ENCODE measurements around the gene PURB.
A peak's percentile ranks its signal among the peaks of the same experiment; 100 is the strongest.
"Not testable (repeated sequence)": the region's sequence is repeated elsewhere in the genome, so short reads cannot be mapped to it uniquely, and the experiment has no call there.

The PURB gene

DNA sequence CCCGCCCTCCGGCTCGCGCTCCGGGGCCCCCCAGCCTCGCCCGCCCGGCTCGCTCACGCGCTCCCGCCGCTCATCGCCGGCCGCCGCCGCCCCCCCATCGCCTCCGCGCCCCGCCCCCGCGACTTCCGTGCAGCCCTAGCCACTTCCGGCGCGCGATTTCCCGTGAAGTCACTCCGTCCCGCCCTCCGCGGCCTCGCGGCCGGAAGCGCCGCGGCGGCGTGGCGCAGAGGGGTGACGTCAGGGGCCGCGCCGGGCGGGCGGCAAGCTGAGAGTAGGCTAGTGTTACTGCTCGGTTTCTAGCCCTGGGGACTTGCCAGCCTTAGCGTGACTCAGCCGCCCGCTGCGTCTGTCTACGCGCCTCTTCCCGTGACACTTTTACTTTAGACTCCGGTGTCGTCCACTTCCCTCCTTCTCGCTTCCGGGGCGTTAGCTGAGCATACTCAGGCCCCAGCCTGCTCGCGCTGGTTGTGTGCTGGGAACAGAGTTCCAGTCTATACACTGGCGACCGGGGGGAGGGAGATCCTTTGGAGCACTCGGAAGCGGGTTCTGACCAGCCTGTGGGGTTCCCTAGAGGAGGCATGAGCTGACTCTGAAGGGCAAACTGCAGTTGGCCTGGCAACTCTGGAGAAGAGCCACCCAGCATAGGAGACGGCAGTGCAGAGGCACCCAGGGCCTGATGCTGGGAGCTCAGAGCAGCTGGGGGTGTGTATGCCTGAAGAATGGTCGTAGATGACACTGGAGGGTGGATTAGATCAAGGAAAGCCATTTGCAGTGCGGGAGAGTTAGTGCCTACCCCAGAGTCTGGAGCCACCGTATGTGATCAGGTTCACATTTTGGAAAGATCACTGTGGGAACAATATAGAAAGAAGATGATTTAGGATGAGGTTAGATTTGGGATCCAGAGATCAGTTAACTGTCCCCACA lies at the start of gene PURB:
Gene PURB (minus strand): TSS at position 137 of the 924 bp plus-strand sequence. CDS start 182 bp downstream, outside the sequence.
- POLR2A ChIA-PET (ENCODE audit: low non-redundant PET), result interaction anchor here (0.5 to 2.1 kb wide), 6 partner anchors 10 to 138 kb away, joined by 3 to 12 read pairs (median 4); no protein-coding TSS in a partner anchor
- CTCF ChIA-PET, result interaction anchor here (1.6 kb wide), 1 partner anchor 28 kb away, joined by 6 read pairs; no protein-coding TSS in a partner anchor
- TF ChIP-seq, protein P1, sequence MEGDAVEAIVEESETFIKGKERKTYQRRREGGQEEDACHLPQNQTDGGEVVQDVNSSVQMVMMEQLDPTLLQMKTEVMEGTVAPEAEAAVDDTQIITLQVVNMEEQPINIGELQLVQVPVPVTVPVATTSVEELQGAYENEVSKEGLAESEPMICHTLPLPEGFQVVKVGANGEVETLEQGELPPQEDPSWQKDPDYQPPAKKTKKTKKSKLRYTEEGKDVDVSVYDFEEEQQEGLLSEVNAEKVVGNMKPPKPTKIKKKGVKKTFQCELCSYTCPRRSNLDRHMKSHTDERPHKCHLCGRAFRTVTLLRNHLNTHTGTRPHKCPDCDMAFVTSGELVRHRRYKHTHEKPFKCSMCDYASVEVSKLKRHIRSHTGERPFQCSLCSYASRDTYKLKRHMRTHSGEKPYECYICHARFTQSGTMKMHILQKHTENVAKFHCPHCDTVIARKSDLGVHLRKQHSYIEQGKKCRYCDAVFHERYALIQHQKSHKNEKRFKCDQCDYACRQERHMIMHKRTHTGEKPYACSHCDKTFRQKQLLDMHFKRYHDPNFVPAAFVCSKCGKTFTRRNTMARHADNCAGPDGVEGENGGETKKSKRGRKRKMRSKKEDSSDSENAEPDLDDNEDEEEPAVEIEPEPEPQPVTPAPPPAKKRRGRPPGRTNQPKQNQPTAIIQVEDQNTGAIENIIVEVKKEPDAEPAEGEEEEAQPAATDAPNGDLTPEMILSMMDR (conservative IDR thresholded peaks at IDR 0.05; ENCODE audit: low read depth), result no peak
- DNase-seq (ENCODE audit: low spot score), result peak; percentile 93
- peak within 1 kb of the TSS; percentile 99 for H3K27ac ChIP-seq

DNA sequence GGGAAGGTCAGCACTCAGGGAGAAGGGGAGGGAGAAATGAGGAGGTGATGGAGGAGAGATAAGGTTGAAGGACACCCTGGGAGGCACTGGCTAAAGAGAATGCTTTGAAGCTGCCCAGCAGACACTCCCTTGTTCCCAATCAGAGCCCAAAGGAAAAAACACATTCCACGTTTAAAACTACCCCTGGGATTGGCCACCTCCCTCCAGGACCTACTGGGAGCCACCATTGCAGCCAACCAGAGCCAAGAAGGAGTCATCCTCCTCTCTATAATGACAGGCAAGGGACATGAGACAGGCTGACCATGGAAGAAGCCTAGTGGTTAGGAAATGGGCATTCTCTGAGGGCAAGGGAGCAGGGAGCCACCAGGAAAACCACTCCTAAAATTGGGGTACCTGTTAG lies 49.7 kb upstream of the PURB start:
- no peak overlapping the region for H3K27ac ChIP-seq
- POLR2A ChIA-PET (ENCODE audit: low non-redundant PET), result interaction anchor here (0.7 kb wide), 1 partner anchor 414 kb away, joined by 3 read pairs; no protein-coding TSS in a partner anchor
- CTCF ChIA-PET, result no interaction called here
- TF ChIP-seq, protein P1 (conservative IDR thresholded peaks at IDR 0.05; ENCODE audit: low read depth), result no peak
- DNase-seq (ENCODE audit: low spot score), result no peak

DNA sequence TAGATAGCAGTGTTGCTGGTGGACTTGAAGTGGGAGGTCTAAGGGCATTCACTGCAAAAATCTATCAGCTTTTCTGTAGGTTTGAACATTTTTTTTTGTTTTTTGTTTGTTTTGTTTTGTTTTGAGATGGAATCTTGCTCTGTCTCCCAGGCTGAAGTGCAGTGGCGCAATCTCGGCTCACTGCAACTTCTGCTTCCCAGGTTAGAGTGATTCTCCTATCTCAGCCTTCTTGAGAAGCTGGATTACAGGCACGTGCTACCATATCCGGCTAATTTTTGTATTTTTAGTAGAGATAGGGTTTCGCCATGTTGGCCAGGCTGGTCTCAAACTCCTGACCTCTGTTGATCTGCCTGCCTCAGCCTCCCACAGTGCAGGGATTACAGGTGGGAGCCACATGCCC lies 49.2 kb upstream of the PURB start:
- POLR2A ChIA-PET (ENCODE audit: low non-redundant PET), result interaction anchor here (0.7 kb wide), 1 partner anchor 414 kb away, joined by 3 read pairs; no protein-coding TSS in a partner anchor
- CTCF ChIA-PET; H3K27ac ChIP-seq; DNase-seq (ENCODE audit: low spot score): not testable (repeated sequence)

DNA sequence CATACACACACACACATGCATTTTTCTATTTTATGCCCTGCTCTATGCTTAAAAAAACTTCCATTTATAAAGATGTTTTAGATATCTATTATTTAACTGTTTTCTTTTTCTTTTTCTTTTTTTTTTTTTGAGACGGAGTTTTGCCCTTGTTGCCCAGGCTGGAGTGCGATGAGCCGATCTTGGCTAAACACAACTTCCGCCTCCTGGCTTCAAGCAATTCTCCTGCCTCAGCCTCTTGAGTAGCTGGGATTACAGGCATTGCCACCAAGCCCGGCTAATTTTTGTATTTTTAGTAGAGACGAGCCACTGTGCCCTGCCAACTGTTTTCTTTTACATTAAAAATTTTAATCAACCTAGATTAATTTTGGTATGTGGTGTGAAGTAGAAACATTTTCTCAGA lies 45.6 kb upstream of the PURB start:
- TF ChIP-seq, protein P1 (conservative IDR thresholded peaks at IDR 0.05; ENCODE audit: low read depth), result no peak
- POLR2A ChIA-PET (ENCODE audit: low non-redundant PET), result no interaction called here
- H3K27ac ChIP-seq, result no peak overlapping the region

DNA sequence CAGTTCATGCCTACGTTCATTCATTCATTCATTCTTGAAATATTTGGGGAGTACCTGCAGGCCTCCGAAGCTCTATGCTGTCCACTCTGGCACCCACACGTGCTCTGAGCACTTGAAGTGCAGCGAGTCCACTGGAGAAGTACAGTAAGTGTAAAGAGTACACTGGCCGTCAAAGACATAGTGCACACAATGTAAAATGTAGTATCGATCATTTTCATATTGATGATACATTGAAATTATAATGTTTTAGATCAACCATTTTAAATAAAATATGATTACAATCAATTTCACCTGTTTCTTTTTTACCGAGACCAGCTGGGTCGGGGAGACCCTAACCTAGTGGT lies 37.0 kb upstream of the PURB start:
- ChIA-PET CTCF (no interaction called here), POLR2A (ENCODE audit: low non-redundant PET) (no interaction called here)
- no peak overlapping the region for H3K27ac ChIP-seq
- TF ChIP-seq, protein P1 (conservative IDR thresholded peaks at IDR 0.05; ENCODE audit: low read depth), result peak; percentile 38
- no peak for DNase-seq (ENCODE audit: low spot score)

More for the DNA sequence above, 45.6 kb upstream of the PURB start:
- no peak for DNase-seq (ENCODE audit: low spot score)
- CTCF ChIA-PET, result no interaction called here

DNA sequence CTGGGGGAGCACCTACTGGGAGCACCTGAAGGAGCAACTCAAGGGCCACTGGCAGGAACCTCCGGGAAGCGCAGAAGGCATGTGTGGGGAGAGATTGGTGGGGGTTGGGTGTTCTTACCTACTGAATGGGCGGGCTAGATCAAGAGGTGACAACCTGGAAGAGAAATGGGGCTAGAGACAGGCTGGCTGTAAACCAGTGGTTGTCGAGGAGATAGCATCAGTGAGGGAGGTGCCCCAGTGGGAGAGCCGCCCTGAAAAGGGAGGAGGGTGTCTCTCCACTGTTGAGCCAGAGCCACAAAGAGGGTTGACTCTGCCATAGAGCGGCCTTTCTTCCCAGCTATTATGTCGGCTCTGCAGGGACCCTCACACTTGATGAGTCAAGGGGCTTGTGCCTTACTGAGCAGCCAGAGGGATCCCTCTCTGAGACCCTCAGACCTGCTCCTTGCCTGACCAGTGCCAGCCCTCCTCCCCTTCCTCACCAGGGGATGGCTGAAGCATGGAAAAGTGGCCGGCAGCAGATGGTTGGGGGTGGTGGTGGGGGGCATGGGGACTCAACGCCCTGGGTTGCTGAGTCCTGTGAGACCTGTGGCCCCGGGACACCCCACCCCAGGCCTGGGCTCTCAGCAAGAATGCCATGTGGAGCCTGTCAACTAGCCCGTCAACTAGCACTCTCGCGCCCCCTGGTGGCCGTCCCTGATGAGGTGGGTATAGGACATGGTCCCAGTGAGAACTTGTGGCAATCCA lies 36.4 kb upstream of the PURB start:
- DNase-seq (ENCODE audit: low spot score), result peak; percentile 57
- ChIA-PET POLR2A (ENCODE audit: low non-redundant PET) (no interaction called here), CTCF (interaction anchor here (0.6 kb wide), 1 partner anchor 65 kb away, joined by 3 read pairs; no protein-coding TSS in a partner anchor)
- no peak overlapping the region for H3K27ac ChIP-seq
- TF ChIP-seq, protein P1 (conservative IDR thresholded peaks at IDR 0.05; ENCODE audit: low read depth), result peak; percentile 85
